Activated naive CD8-positive, alpha-beta T cell treated with anti-CD3 and anti-CD28 coated beads, Interleukin-2, amount 10 ng/mL, durations not matched to agents 7 days and 5 days (primary cell): Measurements from ENCODE around the gene LSAMP. TPM values are rescaled to one million over a fixed set of nuclear protein-coding genes. Genes with fewer than 3 reads are reported as not detected.

ENCODE experiments used
- ATAC-seq: fragments of 150-1000 bp; cut with Tn5 transposase; one replicate; pipeline ENCODE4 v1.10.0; 2021; ENCODE audit warnings: low read depth, moderate library complexity
- POLR2A ChIA-PET: fragments of 350-600 bp; sonication (Branson Sonifier 250); formaldehyde crosslinking; loops from one replicate; lab custom pipeline; 2021; ENCODE audit warnings: antibody characterized with exemption; lab: Charles Lee
- DNase-seq: peaks from one replicate; pipeline ENCODE4 v3.0.0; 2021
- H3K27ac Mint-ChIP-seq: one replicate; pipeline ENCODE4 v1.8.0; 2022; ENCODE audit warnings: mild to moderate bottlenecking, mixed read lengths
- H3K27me3 Mint-ChIP-seq: one replicate; pipeline ENCODE4 v1.8.0; 2022; ENCODE audit warnings: mild to moderate bottlenecking, moderate library complexity, mixed read lengths
- H3K36me3 Mint-ChIP-seq: one replicate; pipeline ENCODE4 v1.8.0; 2021; ENCODE audit warnings: mild to moderate bottlenecking, mixed read lengths
- H3K4me1 Mint-ChIP-seq: one replicate; pipeline ENCODE4 v1.8.0; 2021; ENCODE audit warnings: mixed read lengths
- H3K4me3 Mint-ChIP-seq: one replicate; pipeline ENCODE4 v1.8.0; 2022; ENCODE audit warnings: mild to moderate bottlenecking, moderate library complexity, mixed read lengths
- H3K9me3 Mint-ChIP-seq: one replicate; pipeline ENCODE4 v1.8.0; 2021; ENCODE audit warnings: mixed read lengths
- total RNA-seq, 2 experiments: library from RNA; stranded (reverse); gene quantifications; one replicate each; pipeline ENCODE4 v1.2.3, GENCODE V29; 2021

The LSAMP gene
- total RNA-seq, 2 experiments from 2014 or later = not detected

- ATAC-seq = no peak
Measured at GRCh38 chr3:115834068-115834467, 611.2 kb downstream of the LSAMP start.

GRCh38 chr3:115833074-115833473 is 612.2 kb downstream of the LSAMP start:
- Mint-ChIP-seq H3K36me3 (no peaks in the 10 kb centered on the region), H3K9me3 (no peaks in the 10 kb centered on the region), H3K27ac (no peak overlapping the region), H3K4me3 (no peak overlapping the region), H3K4me1 (no peaks in the 10 kb centered on the region), H3K27me3 (peaks cover 20% of the 10 kb centered on the region)
- POLR2A ChIA-PET = no interaction called here
- DNase-seq = no peak
- no peak for ATAC-seq

More at GRCh38 chr3:115834068-115834467, 611.2 kb downstream of the LSAMP start:
- H3K4me3 Mint-ChIP-seq = no peak overlapping the region
- H3K9me3 Mint-ChIP-seq = no peaks in the 10 kb centered on the region
- H3K27ac Mint-ChIP-seq = no peak overlapping the region
- POLR2A ChIA-PET = no interaction called here
- H3K4me1 Mint-ChIP-seq = no peaks in the 10 kb centered on the region
- peaks cover 18% of the 10 kb centered on the region for H3K27me3 Mint-ChIP-seq
- no peak for DNase-seq
- H3K36me3 Mint-ChIP-seq = no peaks in the 10 kb centered on the region

GRCh38 chr3:115832265-115832664 is 613.0 kb downstream of the LSAMP start:
- Mint-ChIP-seq H3K4me1 (no peaks in the 10 kb centered on the region), H3K4me3 (no peak overlapping the region), H3K27ac (no peak overlapping the region), H3K9me3 (no peaks in the 10 kb centered on the region), H3K36me3 (no peaks in the 10 kb centered on the region), H3K27me3 (peaks cover 21% of the 10 kb centered on the region)
- DNase-seq (no peak), ATAC-seq (no peak)
- POLR2A ChIA-PET = no interaction called here

DNA sequence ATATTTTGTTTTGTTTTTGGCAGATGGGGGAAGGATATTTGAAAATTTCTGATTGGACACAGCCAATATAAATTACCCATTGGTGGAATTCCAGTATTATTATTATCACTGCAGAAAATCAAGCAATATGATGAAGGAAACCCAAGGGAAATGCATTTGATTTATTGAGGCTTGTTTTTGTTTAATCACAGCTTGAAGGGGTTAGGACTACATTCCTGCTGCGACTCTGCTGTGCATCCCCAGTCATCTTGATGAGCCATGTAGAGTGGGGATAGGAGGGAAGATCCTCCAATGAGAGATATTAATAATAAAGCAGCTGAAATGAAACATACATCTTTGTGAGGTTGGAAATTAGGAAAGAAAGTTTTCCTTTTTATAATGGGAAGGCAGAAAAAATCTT is 613.4 kb downstream of the LSAMP start:
- POLR2A ChIA-PET = no interaction called here
- no peak for DNase-seq
- H3K4me1 Mint-ChIP-seq = no peaks in the 10 kb centered on the region

GRCh38 chr3:115830764-115831395 is 614.4 kb downstream of the LSAMP start:
- POLR2A ChIA-PET = no interaction called here
- Mint-ChIP-seq H3K27me3 (peaks cover 24% of the 10 kb centered on the region), H3K4me1 (no peaks in the 10 kb centered on the region), H3K36me3 (no peaks in the 10 kb centered on the region), H3K27ac (no peak overlapping the region), H3K9me3 (no peaks in the 10 kb centered on the region), H3K4me3 (no peak overlapping the region)
- no peak for DNase-seq
- no peak for ATAC-seq

More for the DNA sequence above, 613.4 kb downstream of the LSAMP start:
- Mint-ChIP-seq H3K4me3 (no peak overlapping the region), H3K27ac (no peak overlapping the region), H3K27me3 (peaks cover 21% of the 10 kb centered on the region), H3K36me3 (no peaks in the 10 kb centered on the region), H3K9me3 (no peaks in the 10 kb centered on the region)
- no peak for ATAC-seq

DNA sequence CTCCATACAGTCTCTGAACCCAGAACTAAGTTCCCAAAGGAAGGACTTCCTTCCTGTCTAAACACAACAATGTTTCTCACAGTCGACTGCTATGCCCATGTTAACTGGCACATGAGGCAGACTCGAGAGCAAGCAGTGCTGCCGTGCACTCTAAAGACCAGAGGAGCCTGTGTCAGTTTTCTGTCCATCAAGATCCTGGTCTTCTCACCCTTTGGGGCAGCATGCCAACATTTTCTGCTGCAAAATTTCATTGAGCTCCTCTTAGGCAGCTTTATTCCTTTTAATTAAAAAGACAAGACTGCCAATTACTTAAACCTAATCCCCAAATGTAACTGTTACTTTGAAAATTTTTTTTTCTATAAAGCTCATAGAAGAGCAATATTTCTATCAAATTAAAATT is 616.9 kb downstream of the LSAMP start:
- H3K27me3 Mint-ChIP-seq = peaks cover 17% of the 10 kb centered on the region
- POLR2A ChIA-PET = no interaction called here
- no peak for ATAC-seq
- no peaks in the 10 kb centered on the region for H3K9me3 Mint-ChIP-seq
- no peaks in the 10 kb centered on the region for H3K4me1 Mint-ChIP-seq
- H3K4me3 Mint-ChIP-seq = no peak overlapping the region
- no peak overlapping the region for H3K27ac Mint-ChIP-seq
- no peak for DNase-seq
- no peaks in the 10 kb centered on the region for H3K36me3 Mint-ChIP-seq

- H3K27me3 Mint-ChIP-seq = peaks cover 17% of the 10 kb centered on the region
- no peak for ATAC-seq
- H3K27ac Mint-ChIP-seq = no peak overlapping the region
- no peak for DNase-seq
- POLR2A ChIA-PET = no interaction called here
- H3K9me3 Mint-ChIP-seq = no peaks in the 10 kb centered on the region
- H3K4me3 Mint-ChIP-seq = no peak overlapping the region
- H3K4me1 Mint-ChIP-seq = no peaks in the 10 kb centered on the region
- no peaks in the 10 kb centered on the region for H3K36me3 Mint-ChIP-seq
Measured at GRCh38 chr3:115827495-115827894, 617.8 kb downstream of the LSAMP start.

- ATAC-seq = no peak
- peaks cover 7% of the 10 kb centered on the region for H3K27me3 Mint-ChIP-seq
- POLR2A ChIA-PET = no interaction called here
- H3K4me3 Mint-ChIP-seq = no peak overlapping the region
- no peaks in the 10 kb centered on the region for H3K4me1 Mint-ChIP-seq
- DNase-seq = no peak
- H3K36me3 Mint-ChIP-seq = no peaks in the 10 kb centered on the region
- no peak overlapping the region for H3K27ac Mint-ChIP-seq
- H3K9me3 Mint-ChIP-seq = no peaks in the 10 kb centered on the region
Measured at GRCh38 chr3:115825046-115825445, 620.2 kb downstream of the LSAMP start.

DNA sequence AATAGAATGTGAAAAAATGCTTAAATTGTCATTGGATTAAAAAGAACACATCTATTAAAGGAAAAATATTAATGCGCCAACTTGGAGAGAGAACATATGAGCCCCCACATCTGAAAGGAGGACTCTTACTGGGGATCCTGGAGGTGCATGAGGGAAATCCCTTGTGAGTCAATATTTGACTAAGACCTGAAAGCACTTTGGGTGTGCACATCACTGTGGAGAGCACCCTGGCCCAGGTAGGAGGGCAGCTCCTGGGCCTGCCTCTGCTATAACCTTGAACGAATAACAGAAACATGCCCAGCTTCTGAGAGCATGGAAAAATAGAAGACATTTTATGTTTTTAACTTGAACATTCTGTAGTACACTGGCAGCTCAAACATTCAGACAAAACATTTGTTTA is 622.2 kb downstream of the LSAMP start:
- Mint-ChIP-seq H3K4me1 (no peaks in the 10 kb centered on the region), H3K27me3 (peaks cover 5% of the 10 kb centered on the region), H3K9me3 (no peaks in the 10 kb centered on the region), H3K4me3 (no peak overlapping the region), H3K36me3 (no peaks in the 10 kb centered on the region), H3K27ac (no peak overlapping the region)
- POLR2A ChIA-PET = no interaction called here
- DNase-seq (no peak), ATAC-seq (no peak)

DNA sequence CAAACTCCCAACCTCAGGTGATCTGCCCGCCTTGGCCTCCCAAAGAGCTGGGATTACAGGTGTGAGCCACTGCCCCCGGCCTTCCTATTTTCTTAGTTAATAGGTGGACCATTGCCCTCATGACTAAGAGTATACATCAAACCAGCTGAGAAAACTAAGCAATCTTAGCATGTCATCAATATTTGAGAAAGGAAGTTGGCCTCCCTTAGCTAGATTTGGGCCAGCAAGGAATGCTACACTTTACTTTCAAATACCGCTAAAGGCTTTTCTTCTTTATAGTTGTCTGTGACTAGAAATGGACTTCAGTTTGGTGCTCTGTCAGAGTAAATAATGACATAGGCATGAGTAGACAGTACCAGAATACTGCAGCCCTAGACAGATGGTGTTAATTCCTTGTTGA is 622.7 kb downstream of the LSAMP start:
- Mint-ChIP-seq H3K36me3 (no peaks in the 10 kb centered on the region), H3K27me3 (peaks cover 3% of the 10 kb centered on the region), H3K27ac (no peak overlapping the region), H3K4me1 (no peaks in the 10 kb centered on the region), H3K9me3 (no peaks in the 10 kb centered on the region), H3K4me3 (no peak overlapping the region)
- DNase-seq = no peak
- POLR2A ChIA-PET = no interaction called here
- no peak for ATAC-seq

DNA sequence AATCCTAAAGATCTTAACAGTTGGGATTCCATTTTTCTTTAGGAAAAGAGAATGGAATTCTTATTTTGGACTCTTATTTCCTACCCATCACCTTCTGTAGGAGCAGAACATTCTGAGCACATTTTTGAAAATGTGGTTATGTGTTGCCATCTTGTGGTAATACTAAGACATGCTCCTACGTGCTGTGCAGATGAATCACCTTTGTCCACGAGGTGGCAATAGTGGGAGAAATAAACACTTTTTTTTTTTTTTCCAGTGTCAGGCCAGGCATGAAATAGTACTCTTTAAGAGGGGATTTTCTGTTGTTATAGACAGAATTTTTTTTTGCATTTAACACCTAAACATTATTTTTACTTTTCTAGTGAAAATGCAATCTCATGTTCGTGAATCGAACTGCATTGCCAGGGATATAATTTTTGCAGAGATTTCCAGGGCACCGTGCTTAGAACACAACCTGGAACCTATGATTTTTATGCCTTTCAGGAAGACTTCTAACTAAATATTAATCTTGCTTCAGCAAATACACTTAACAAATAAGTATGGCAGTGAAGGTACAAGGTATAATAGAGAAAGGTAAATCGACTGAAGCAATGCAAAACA is 625.4 kb downstream of the LSAMP start:
- Mint-ChIP-seq H3K9me3 (no peaks in the 10 kb centered on the region), H3K27me3 (peaks cover under 1% of the 10 kb centered on the region), H3K27ac (no peak overlapping the region), H3K36me3 (no peaks in the 10 kb centered on the region), H3K4me3 (no peak overlapping the region), H3K4me1 (no peaks in the 10 kb centered on the region)
- DNase-seq (no peak), ATAC-seq (peak; percentile 87)
- POLR2A ChIA-PET = no interaction called here

DNA sequence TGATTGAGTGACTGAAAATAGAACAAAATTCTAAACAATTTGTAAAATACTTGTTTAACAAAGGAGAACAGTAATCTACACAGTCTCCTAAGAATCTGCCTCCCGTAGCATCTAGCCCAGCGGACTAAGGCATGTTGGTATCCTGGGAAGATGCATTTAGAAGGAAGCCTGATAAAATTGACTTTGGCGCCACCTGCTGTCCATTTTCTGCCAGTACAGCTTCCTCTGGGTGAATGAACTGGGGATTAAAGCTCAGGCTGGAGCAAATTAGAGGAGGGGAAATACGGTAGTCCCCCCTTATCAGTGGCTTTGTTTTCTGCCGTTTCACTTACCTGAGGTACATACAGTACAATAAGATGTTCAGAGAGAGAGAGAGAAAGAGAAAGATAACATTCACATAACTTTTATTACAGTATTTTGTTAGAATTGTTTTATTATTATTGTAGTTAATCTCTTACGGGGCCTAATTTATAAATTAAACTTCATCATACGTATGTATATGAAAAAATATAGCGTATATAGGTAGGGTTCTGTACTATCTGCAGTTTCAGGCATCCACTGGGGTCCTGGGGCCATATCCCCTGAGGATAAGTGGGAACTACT is 630.4 kb downstream of the LSAMP start:
- POLR2A ChIA-PET = no interaction called here

GRCh38 chr3:115814006-115814405 is 631.3 kb downstream of the LSAMP start:
- Mint-ChIP-seq H3K27ac (no peak overlapping the region), H3K4me1 (no peaks in the 10 kb centered on the region), H3K9me3 (no peaks in the 10 kb centered on the region), H3K27me3 (peaks cover 16% of the 10 kb centered on the region), H3K4me3 (no peak overlapping the region), H3K36me3 (no peaks in the 10 kb centered on the region)
- DNase-seq (no peak), ATAC-seq (no peak)
- POLR2A ChIA-PET = no interaction called here

More for the DNA sequence above, 630.4 kb downstream of the LSAMP start:
- Mint-ChIP-seq H3K9me3 (no peaks in the 10 kb centered on the region), H3K4me1 (no peaks in the 10 kb centered on the region), H3K4me3 (no peak overlapping the region), H3K27me3 (peaks cover 13% of the 10 kb centered on the region), H3K27ac (no peak overlapping the region), H3K36me3 (no peaks in the 10 kb centered on the region)
- DNase-seq (peak; percentile 62), ATAC-seq (no peak)

GRCh38 chr3:115808816-115809215 is 636.5 kb downstream of the LSAMP start:
- no peak for ATAC-seq
- POLR2A ChIA-PET = no interaction called here

More at GRCh38 chr3:115808816-115809215, 636.5 kb downstream of the LSAMP start:
- no peak overlapping the region for H3K4me3 Mint-ChIP-seq
- H3K27ac Mint-ChIP-seq = no peak overlapping the region
- peaks cover 1% of the 10 kb centered on the region for H3K4me1 Mint-ChIP-seq
- H3K9me3 Mint-ChIP-seq = no peaks in the 10 kb centered on the region
- peaks cover 31% of the 10 kb centered on the region for H3K27me3 Mint-ChIP-seq
- H3K36me3 Mint-ChIP-seq = no peaks in the 10 kb centered on the region
- no peak for DNase-seq
